ENCODE data around the gene RASGRF2.

Gene RASGRF2

DNA sequence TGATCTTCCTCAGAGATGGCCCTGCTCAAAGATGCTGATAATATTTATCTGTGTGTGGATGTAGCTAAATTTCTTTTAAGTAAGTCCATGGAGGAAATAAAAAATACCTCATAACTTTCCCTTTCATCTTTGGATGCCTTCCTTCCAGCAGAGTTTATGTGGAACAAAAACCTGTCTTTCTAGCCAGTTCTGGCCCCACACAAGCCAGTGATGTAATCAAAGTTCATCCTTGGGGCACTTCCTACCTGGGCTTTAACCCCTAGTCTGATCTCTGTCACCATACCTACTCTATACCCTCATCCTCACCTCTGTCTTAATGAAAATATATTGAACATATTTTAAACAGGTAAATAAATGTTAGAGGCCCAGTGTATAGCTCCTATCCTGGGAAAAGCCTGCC lies 39.8 kb upstream of the RASGRF2 start:
- no peak overlapping the region for H3K4me3 ChIP-seq (ENCODE audit: low read length)
- DNase-seq (ENCODE audit: low read depth), result no peak
- no peak for TF ChIP-seq CTCF (conservative IDR thresholded peaks at IDR 0.05; ENCODE audit: low read length)

GRCh38 chr5:80921026-80921425 lies 39.1 kb upstream of the RASGRF2 start:
- TF ChIP-seq CTCF (conservative IDR thresholded peaks at IDR 0.05; ENCODE audit: low read length), result no peak
- no peak for DNase-seq (ENCODE audit: low read depth)
- no peak overlapping the region for H3K4me3 ChIP-seq (ENCODE audit: low read length)

DNA sequence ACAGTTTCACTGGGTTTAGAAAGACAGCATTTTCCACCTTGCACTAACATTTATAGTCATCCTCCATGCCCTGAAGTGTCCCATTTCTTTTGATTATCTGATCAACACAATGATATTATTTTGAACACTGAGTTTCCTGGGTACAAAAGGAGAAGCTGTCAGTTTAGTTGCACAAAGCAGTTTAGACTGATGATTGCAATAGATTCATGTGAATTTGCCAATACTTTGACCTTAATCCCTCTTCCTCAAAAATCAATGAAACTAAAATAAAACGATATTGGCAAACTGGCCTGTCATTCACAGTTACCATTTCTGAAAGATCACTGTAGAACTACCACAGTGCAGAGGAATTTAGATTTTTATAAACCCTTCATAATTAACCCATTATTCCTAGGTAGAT lies 34.2 kb upstream of the RASGRF2 start:
- no peak for TF ChIP-seq CTCF (conservative IDR thresholded peaks at IDR 0.05; ENCODE audit: low read length)
- no peak overlapping the region for H3K4me3 ChIP-seq (ENCODE audit: low read length)
- DNase-seq (ENCODE audit: low read depth), result no peak

DNA sequence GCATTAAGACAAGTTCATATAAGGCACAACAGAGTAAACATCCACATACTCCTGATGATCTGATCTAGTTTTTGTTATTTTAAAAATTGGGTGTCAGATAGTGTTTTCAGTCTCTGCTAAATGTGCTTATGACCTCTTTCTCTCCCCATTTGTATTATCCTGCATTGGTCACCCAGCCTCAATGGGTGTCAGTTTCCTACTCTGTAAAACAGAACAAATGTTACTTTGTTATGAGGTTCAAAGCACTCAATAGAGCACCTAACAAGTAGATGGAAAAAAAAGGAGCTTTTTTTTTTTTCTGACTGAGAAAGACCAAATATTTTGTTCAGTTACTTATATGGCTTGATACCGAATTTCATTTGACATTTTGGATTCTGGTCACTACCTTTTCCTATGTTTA lies 33.6 kb upstream of the RASGRF2 start:
- no peak for TF ChIP-seq CTCF (conservative IDR thresholded peaks at IDR 0.05; ENCODE audit: low read length)
- H3K4me3 ChIP-seq (ENCODE audit: low read length), result no peak overlapping the region
- DNase-seq (ENCODE audit: low read depth), result no peak

- TF ChIP-seq CTCF (conservative IDR thresholded peaks at IDR 0.05; ENCODE audit: low read length), result no peak
Observed at GRCh38 chr5:80926979-80927656, 33.0 kb upstream of the RASGRF2 start.

DNA sequence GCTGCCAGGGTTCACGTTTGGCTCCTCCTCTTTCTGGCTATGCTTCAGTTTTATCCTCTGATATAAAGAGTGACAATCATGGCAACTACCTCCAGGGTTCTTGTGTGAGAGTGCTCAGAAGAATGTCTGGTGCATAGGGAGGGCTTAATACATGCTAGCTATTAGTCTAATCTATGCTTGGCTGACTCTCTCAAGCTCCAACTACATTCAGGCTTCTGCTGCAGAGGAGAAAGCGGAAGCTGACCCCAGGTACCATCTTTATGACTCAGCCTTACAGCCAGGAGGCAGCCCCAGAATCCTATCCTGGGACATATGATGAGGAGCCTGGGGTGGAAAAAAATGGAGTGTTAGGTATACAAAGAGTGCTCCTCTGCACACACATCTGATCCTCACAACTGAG lies 32.1 kb upstream of the RASGRF2 start:
- no peak overlapping the region for H3K4me3 ChIP-seq (ENCODE audit: low read length)
- no peak for TF ChIP-seq CTCF (conservative IDR thresholded peaks at IDR 0.05; ENCODE audit: low read length)
- no peak for DNase-seq (ENCODE audit: low read depth)

More at GRCh38 chr5:80926979-80927656, 33.0 kb upstream of the RASGRF2 start:
- DNase-seq (ENCODE audit: low read depth), result no peak
- no peak overlapping the region for H3K4me3 ChIP-seq (ENCODE audit: low read length)

DNA sequence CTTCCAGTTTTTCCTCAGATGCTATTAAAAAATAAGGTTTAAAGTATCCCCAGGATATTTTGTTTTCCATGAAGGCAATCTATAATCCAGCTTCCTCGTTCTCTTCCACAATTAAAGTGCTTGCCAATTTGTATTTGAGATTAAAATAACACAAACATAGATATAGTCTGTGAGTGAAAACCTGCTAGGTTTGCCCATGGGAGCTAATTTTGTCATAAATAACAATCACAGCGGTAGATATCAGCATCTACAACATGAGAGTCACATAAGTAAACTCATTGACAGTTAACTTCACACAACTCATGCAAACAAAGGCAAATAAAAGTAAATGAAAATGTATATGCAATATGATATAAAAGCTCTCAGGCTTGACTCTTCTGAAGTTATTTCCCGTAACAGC lies 29.2 kb upstream of the RASGRF2 start:
- no peak for TF ChIP-seq CTCF (conservative IDR thresholded peaks at IDR 0.05; ENCODE audit: low read length)

More for the DNA sequence above, 29.2 kb upstream of the RASGRF2 start:
- H3K4me3 ChIP-seq (ENCODE audit: low read length), result no peak overlapping the region
- no peak for DNase-seq (ENCODE audit: low read depth)
